ENCODE measurements around the gene HP. TPM values are rescaled to one million over a fixed set of nuclear protein-coding genes. Genes with fewer than 3 reads are reported as not detected.
A peak's percentile ranks its signal among the peaks of the same experiment; 100 is the strongest.

HP gene
- total and polyA plus RNA-seq, 2 of the 13 experiments (the other 11 are each of a cell fraction or from before 2014, with no cell fraction given), result 387 to 524 TPM

GRCh38 chr16:72083778-72084404, 29.6 kb downstream of the HP start (continued):
- TF ChIP-seq, protein P1, sequence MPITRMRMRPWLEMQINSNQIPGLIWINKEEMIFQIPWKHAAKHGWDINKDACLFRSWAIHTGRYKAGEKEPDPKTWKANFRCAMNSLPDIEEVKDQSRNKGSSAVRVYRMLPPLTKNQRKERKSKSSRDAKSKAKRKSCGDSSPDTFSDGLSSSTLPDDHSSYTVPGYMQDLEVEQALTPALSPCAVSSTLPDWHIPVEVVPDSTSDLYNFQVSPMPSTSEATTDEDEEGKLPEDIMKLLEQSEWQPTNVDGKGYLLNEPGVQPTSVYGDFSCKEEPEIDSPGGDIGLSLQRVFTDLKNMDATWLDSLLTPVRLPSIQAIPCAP (CRISPR knock-in tag; IDR thresholded peaks at IDR 0.05; ENCODE audit: low read depth), result no peak
- TF ChIP-seq ZSCAN20 (CRISPR knock-in tag; IDR thresholded peaks at IDR 0.05; ENCODE audit: borderline replicate concordance) (peak; percentile 65; the same call in 1 of the 2 replicates), AGO1 (IDR thresholded peaks at IDR 0.05; ENCODE audit: low read depth, low read length, poor library complexity, severe bottlenecking) (no peak), FOXA3 (CRISPR knock-in tag; IDR thresholded peaks at IDR 0.05) (peak; percentile 63), IRF2 (CRISPR knock-in tag; IDR thresholded peaks at IDR 0.05) (0 out of 2 replicates have a peak, but pooled peaks have one; percentile 13), RELA (CRISPR knock-in tag; IDR thresholded peaks at IDR 0.05) (no peak), MAFF (IDR thresholded peaks at IDR 0.05; ENCODE audit: low read depth, low read length) (no peak), NR2F6 (IDR thresholded peaks at IDR 0.05) (peak; percentile 45; the same call in 1 of the 2 replicates), NR2F6 (CRISPR knock-in tag; IDR thresholded peaks at IDR 0.05) (no peak; the same call in 1 of the 2 replicates), ZNF501 (CRISPR knock-in tag; IDR thresholded peaks at IDR 0.05) (no peak), DNMT1 (CRISPR knock-in tag; IDR thresholded peaks at IDR 0.05) (no peak), NR2F1 (CRISPR knock-in tag; IDR thresholded peaks at IDR 0.05) (no peak), POGZ (CRISPR knock-in tag; IDR thresholded peaks at IDR 0.05) (peak; percentile 82), ZNF788 (CRISPR knock-in tag; IDR thresholded peaks at IDR 0.05; ENCODE audit: borderline replicate concordance) (no peak), HOXA3 (CRISPR knock-in tag; IDR thresholded peaks at IDR 0.05) (peak; percentile 42; the same call in 1 of the 2 replicates), MIER2 (CRISPR knock-in tag; IDR thresholded peaks at IDR 0.05) (peak; percentile 58; the same call in 1 of the 2 replicates), ZNF33A (CRISPR knock-in tag; IDR thresholded peaks at IDR 0.05; ENCODE audit: borderline replicate concordance) (no peak)
- TF ChIP-seq, protein P2, sequence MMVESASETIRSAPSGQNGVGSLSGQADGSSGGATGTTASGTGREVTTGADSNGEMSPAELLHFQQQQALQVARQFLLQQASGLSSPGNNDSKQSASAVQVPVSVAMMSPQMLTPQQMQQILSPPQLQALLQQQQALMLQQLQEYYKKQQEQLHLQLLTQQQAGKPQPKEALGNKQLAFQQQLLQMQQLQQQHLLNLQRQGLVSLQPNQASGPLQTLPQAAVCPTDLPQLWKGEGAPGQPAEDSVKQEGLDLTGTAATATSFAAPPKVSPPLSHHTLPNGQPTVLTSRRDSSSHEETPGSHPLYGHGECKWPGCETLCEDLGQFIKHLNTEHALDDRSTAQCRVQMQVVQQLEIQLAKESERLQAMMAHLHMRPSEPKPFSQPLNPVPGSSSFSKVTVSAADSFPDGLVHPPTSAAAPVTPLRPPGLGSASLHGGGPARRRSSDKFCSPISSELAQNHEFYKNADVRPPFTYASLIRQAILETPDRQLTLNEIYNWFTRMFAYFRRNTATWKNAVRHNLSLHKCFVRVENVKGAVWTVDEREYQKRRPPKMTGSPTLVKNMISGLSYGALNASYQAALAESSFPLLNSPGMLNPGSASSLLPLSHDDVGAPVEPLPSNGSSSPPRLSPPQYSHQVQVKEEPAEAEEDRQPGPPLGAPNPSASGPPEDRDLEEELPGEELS (CRISPR knock-in tag; IDR thresholded peaks at IDR 0.05), result peak; percentile 37; the same call in 1 of the 2 replicates
- TF ChIP-seq, protein P3, sequence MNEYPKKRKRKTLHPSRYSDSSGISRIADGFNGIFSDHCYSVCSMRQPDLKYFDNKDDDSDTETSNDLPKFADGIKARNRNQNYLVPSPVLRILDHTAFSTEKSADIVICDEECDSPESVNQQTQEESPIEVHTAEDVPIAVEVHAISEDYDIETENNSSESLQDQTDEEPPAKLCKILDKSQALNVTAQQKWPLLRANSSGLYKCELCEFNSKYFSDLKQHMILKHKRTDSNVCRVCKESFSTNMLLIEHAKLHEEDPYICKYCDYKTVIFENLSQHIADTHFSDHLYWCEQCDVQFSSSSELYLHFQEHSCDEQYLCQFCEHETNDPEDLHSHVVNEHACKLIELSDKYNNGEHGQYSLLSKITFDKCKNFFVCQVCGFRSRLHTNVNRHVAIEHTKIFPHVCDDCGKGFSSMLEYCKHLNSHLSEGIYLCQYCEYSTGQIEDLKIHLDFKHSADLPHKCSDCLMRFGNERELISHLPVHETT (CRISPR knock-in tag; conservative IDR thresholded peaks at IDR 0.05), result no peak
- TF ChIP-seq, protein P4, sequence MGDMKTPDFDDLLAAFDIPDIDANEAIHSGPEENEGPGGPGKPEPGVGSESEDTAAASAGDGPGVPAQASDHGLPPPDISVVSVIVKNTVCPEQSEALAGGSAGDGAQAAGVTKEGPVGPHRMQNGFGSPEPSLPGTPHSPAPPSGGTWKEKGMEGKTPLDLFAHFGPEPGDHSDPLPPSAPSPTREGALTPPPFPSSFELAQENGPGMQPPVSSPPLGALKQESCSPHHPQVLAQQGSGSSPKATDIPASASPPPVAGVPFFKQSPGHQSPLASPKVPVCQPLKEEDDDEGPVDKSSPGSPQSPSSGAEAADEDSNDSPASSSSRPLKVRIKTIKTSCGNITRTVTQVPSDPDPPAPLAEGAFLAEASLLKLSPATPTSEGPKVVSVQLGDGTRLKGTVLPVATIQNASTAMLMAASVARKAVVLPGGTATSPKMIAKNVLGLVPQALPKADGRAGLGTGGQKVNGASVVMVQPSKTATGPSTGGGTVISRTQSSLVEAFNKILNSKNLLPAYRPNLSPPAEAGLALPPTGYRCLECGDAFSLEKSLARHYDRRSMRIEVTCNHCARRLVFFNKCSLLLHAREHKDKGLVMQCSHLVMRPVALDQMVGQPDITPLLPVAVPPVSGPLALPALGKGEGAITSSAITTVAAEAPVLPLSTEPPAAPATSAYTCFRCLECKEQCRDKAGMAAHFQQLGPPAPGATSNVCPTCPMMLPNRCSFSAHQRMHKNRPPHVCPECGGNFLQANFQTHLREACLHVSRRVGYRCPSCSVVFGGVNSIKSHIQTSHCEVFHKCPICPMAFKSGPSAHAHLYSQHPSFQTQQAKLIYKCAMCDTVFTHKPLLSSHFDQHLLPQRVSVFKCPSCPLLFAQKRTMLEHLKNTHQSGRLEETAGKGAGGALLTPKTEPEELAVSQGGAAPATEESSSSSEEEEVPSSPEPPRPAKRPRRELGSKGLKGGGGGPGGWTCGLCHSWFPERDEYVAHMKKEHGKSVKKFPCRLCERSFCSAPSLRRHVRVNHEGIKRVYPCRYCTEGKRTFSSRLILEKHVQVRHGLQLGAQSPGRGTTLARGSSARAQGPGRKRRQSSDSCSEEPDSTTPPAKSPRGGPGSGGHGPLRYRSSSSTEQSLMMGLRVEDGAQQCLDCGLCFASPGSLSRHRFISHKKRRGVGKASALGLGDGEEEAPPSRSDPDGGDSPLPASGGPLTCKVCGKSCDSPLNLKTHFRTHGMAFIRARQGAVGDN (CRISPR knock-in tag; IDR thresholded peaks at IDR 0.05), result no peak
- TF ChIP-seq, protein P5, sequence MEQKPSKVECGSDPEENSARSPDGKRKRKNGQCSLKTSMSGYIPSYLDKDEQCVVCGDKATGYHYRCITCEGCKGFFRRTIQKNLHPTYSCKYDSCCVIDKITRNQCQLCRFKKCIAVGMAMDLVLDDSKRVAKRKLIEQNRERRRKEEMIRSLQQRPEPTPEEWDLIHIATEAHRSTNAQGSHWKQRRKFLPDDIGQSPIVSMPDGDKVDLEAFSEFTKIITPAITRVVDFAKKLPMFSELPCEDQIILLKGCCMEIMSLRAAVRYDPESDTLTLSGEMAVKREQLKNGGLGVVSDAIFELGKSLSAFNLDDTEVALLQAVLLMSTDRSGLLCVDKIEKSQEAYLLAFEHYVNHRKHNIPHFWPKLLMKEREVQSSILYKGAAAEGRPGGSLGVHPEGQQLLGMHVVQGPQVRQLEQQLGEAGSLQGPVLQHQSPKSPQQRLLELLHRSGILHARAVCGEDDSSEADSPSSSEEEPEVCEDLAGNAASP (CRISPR knock-in tag; IDR thresholded peaks at IDR 0.05; ENCODE audit: borderline replicate concordance), result 0 out of 2 replicates have a peak, but pooled peaks have one; percentile 39

All from HepG2 (cell line).